Neural progenitor cell (in vitro differentiated cells): ENCODE data around the gene ST6GALNAC2. TPM values are rescaled to one million over a fixed set of nuclear protein-coding genes. Genes with fewer than 3 reads are reported as not detected.
"Not testable (repeated sequence)": the region's sequence is repeated elsewhere in the genome, so short reads cannot be mapped to it uniquely, and the experiment has no call there.

Experiments used
- DNase-seq: peaks from one replicate; pipeline ENCODE4 v3.0.0-alpha.2; 2016; ENCODE audit warnings: low spot score
- H2AFZ ChIP-seq: fragments of 200-600 bp; sonication (generic); replicated peaks from 2 replicates; pipeline ENCODE4 v1.6.1; 2016; ENCODE audit warnings: antibody characterized with exemption
- H3F3A ChIP-seq: fragments of 200-600 bp; sonication (generic); 2 replicates; pipeline ENCODE4 v1.6.1; 2016; ENCODE audit warnings: antibody characterized with exemption, low read depth
- H3K27ac ChIP-seq: fragments of 200-600 bp; sonication (generic); 2 replicates; pipeline ENCODE4 v1.5.1; 2016; ENCODE audit warnings: mild to moderate bottlenecking
- H3K27me3 ChIP-seq: fragments of 200-600 bp; sonication (generic); 2 replicates; pipeline ENCODE4 v1.6.1; 2016; ENCODE audit warnings: mild to moderate bottlenecking, moderate library complexity
- H3K36me3 ChIP-seq: fragments of 200-600 bp; sonication (generic); 2 replicates; pipeline ENCODE4 v1.5.1; 2016
- H3K4me1 ChIP-seq: fragments of 200-600 bp; sonication (generic); 2 replicates; pipeline ENCODE4 v1.6.1; 2016; ENCODE audit warnings: mixed run types
- H3K4me2 ChIP-seq: fragments of 200-600 bp; sonication (generic); 2 replicates; pipeline ENCODE4 v1.6.1; 2016
- H3K4me3 ChIP-seq: fragments of 200-600 bp; sonication (generic); 2 replicates; pipeline ENCODE4 v1.5.1; 2016
- H3K79me2 ChIP-seq: fragments of 200-600 bp; sonication (generic); 2 replicates; pipeline ENCODE4 v1.6.1; 2016; ENCODE audit warnings: low read depth
- H3K9ac ChIP-seq: fragments of 200-600 bp; sonication (generic); 2 replicates; pipeline ENCODE4 v1.6.1; 2016
- H3K9me3 ChIP-seq: fragments of 200-600 bp; sonication (generic); 2 replicates; pipeline ENCODE4 v1.5.1; 2016; ENCODE audit warnings: low read depth
- H4K20me1 ChIP-seq: fragments of 200-600 bp; sonication (generic); 2 replicates; pipeline ENCODE4 v1.6.1; 2016; ENCODE audit warnings: low read depth
- H3K27ac Mint-ChIP-seq: 3 replicates; pipeline ENCODE4 v1.8.0; 2021; ENCODE audit warnings: mixed read lengths
- H3K27me3 Mint-ChIP-seq: 2 replicates; pipeline ENCODE4 v1.8.0; 2022; ENCODE audit warnings: low read depth, mild to moderate bottlenecking, inconsistent platforms, moderate library complexity, mixed read lengths; ENCODE audit not compliant: insufficient read depth
- H3K36me3 Mint-ChIP-seq: 3 replicates; pipeline ENCODE4 v1.8.0; 2021; ENCODE audit warnings: mixed read lengths
- H3K4me1 Mint-ChIP-seq: 3 replicates; pipeline ENCODE4 v1.8.0; 2021; ENCODE audit warnings: mixed read lengths
- H3K4me3 Mint-ChIP-seq: 3 replicates; pipeline ENCODE4 v1.8.0; 2021; ENCODE audit warnings: mild to moderate bottlenecking, moderate library complexity, mixed read lengths
- H3K9me3 Mint-ChIP-seq: 3 replicates; pipeline ENCODE4 v1.8.0; 2020; ENCODE audit warnings: mixed read lengths
- CTCF ChIP-seq: fragments of 200-600 bp; sonication (generic); IDR thresholded peaks from 2 replicates; pipeline ENCODE4 v1.5.1; 2017; ENCODE audit warnings: antibody characterized with exemption, mild to moderate bottlenecking
- EZH2 ChIP-seq: fragments of 200-600 bp; sonication (generic); IDR thresholded peaks from 2 replicates; pipeline ENCODE4 v1.6.1; 2017; ENCODE audit warnings: antibody characterized with exemption, mild to moderate bottlenecking, moderate library complexity
- EZH2phosphoT487 ChIP-seq: fragments of 200-600 bp; sonication (generic); IDR thresholded peaks from 2 replicates; pipeline ENCODE4 v1.6.1; 2017; ENCODE audit warnings: antibody characterized with exemption
- total RNA-seq: library from RNA; depleted of rRNA; stranded (reverse); fragments of >200 nt; gene quantifications from 2 replicates; pipeline ENCODE4 v1.2.3, GENCODE V29; 2015; ENCODE audit warnings: low replicate concordance

Gene ST6GALNAC2
- total RNA-seq, 1 donor from 2014 or later: not detected

GRCh38 chr17:76560036-76560876 is 25.4 kb downstream of the ST6GALNAC2 start:
- Mint-ChIP-seq H3K9me3 (no peaks in the 10 kb centered on the region), H3K27me3 (peaks cover 4% of the 10 kb centered on the region), H3K4me3 (peak overlapping the region; percentile 18), H3K27ac (no peak overlapping the region), H3K4me1 (peaks cover 29% of the 10 kb centered on the region), H3K36me3 (peaks cover 18% of the 10 kb centered on the region)
- peak overlapping the region; percentile 37 for H3K4me2 ChIP-seq
- TF ChIP-seq EZH2 (no peak), CTCF (no peak), EZH2phosphoT487 (no peak)
- H3K4me3 ChIP-seq: no peak overlapping the region
- H2AFZ ChIP-seq: no peak overlapping the region
- peak overlapping the region; percentile 22 for H3K9ac ChIP-seq
- peaks cover 61% of the 10 kb centered on the region for H3K79me2 ChIP-seq
- H3K4me1 ChIP-seq: peaks cover 17% of the 10 kb centered on the region
- peaks cover 8% of the 10 kb centered on the region for H3K36me3 ChIP-seq
- DNase-seq: no peak
- no peaks in the 10 kb centered on the region for H3K27me3 ChIP-seq
- H3K27ac ChIP-seq: no peak overlapping the region
- H4K20me1 ChIP-seq: peaks cover 64% of the 10 kb centered on the region
- H3F3A ChIP-seq: peaks cover 28% of the 10 kb centered on the region
- H3K9me3 ChIP-seq: no peaks in the 10 kb centered on the region

GRCh38 chr17:76559460-76559859 is 26.2 kb downstream of the ST6GALNAC2 start:
- H3K79me2 ChIP-seq: peaks cover 61% of the 10 kb centered on the region
- not testable (repeated sequence) for H3K9ac ChIP-seq, H2AFZ ChIP-seq, H3K9me3 ChIP-seq, DNase-seq, H3K27ac ChIP-seq, H3K9me3 Mint-ChIP-seq, H3K27me3 ChIP-seq, H3K27ac Mint-ChIP-seq, H3K36me3 ChIP-seq, H3K27me3 Mint-ChIP-seq
- peaks cover 17% of the 10 kb centered on the region for H3K4me1 ChIP-seq
- peaks cover 25% of the 10 kb centered on the region for H3F3A ChIP-seq
- peak overlapping the region; percentile 98 for H3K4me3 Mint-ChIP-seq
- H3K4me1 Mint-ChIP-seq: peaks cover 32% of the 10 kb centered on the region
- peak overlapping the region; percentile 95 for H3K4me2 ChIP-seq
- peaks cover 18% of the 10 kb centered on the region for H3K36me3 Mint-ChIP-seq
- H3K4me3 ChIP-seq: peak overlapping the region; percentile 71
- peaks cover 57% of the 10 kb centered on the region for H4K20me1 ChIP-seq

- H3K4me3 Mint-ChIP-seq: peak overlapping the region; percentile 98
- H3K27me3 ChIP-seq: no peaks in the 10 kb centered on the region
- peak overlapping the region; percentile 89 for H3K9ac ChIP-seq
- peaks cover 17% of the 10 kb centered on the region for H3K4me1 ChIP-seq
- peak overlapping the region; percentile 46 for H2AFZ ChIP-seq
- H3F3A ChIP-seq: peaks cover 25% of the 10 kb centered on the region
- H3K4me3 ChIP-seq: peak overlapping the region; percentile 71
- H3K27me3 Mint-ChIP-seq: peaks cover 4% of the 10 kb centered on the region
- H3K79me2 ChIP-seq: peaks cover 54% of the 10 kb centered on the region
- H3K4me2 ChIP-seq: peak overlapping the region; percentile 95
- peak; percentile 61 for TF ChIP-seq CTCF
- TF ChIP-seq EZH2: no peak
- peaks cover 32% of the 10 kb centered on the region for H3K4me1 Mint-ChIP-seq
- H3K27ac ChIP-seq: no peak overlapping the region
- peak overlapping the region; percentile 96 for H3K27ac Mint-ChIP-seq
- H3K36me3 ChIP-seq: peaks cover 8% of the 10 kb centered on the region
- H3K9me3 ChIP-seq: no peaks in the 10 kb centered on the region
- H4K20me1 ChIP-seq: peaks cover 49% of the 10 kb centered on the region
- DNase-seq: peak; percentile 43
- H3K9me3 Mint-ChIP-seq: no peaks in the 10 kb centered on the region
- H3K36me3 Mint-ChIP-seq: peaks cover 17% of the 10 kb centered on the region
Observed at GRCh38 chr17:76558198-76559095, 27.2 kb downstream of the ST6GALNAC2 start.
